MM.1S (cell line): ENCODE measurements around the gene KLRG1.

Experiments used
- EZH2phosphoT487 ChIP-seq: fragments of 300-600 bp; sonication (generic); IDR thresholded peaks from 2 replicates; pipeline ENCODE4 v1.6.1; 2018; ENCODE audit warnings: antibody characterized with exemption, low read length
- TF ChIP-seq, protein P1 (sequence below): fragments of 300-600 bp; sonication (generic); IDR thresholded peaks from 2 replicates; pipeline ENCODE4 v1.5.1; 2016; ENCODE audit warnings: antibody characterized with exemption, low read length, mixed read lengths

DNA sequence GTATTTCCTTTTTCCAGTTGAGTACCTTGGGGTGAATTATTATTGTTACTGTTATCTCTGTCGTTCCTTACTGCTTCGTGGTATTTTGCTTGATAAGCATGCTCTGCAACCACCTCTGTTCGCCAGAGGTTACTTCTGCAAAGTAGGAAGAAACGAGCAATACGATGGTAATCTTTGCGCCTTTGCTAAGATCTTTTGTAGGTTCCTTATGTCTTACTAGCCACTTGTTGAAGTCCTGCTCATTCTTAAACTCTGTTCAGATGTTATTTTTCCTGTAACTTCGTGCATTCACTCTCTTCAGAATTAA, 39.2 kb upstream of the KLRG1 start:
- TF ChIP-seq, protein P1, sequence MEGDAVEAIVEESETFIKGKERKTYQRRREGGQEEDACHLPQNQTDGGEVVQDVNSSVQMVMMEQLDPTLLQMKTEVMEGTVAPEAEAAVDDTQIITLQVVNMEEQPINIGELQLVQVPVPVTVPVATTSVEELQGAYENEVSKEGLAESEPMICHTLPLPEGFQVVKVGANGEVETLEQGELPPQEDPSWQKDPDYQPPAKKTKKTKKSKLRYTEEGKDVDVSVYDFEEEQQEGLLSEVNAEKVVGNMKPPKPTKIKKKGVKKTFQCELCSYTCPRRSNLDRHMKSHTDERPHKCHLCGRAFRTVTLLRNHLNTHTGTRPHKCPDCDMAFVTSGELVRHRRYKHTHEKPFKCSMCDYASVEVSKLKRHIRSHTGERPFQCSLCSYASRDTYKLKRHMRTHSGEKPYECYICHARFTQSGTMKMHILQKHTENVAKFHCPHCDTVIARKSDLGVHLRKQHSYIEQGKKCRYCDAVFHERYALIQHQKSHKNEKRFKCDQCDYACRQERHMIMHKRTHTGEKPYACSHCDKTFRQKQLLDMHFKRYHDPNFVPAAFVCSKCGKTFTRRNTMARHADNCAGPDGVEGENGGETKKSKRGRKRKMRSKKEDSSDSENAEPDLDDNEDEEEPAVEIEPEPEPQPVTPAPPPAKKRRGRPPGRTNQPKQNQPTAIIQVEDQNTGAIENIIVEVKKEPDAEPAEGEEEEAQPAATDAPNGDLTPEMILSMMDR, result no peak
- TF ChIP-seq EZH2phosphoT487, result no peak
